ENCODE measurements around the gene IGDCC3.
"Not testable (repeated sequence)": the region's sequence is repeated elsewhere in the genome, so short reads cannot be mapped to it uniquely, and the experiment has no call there.

Gene IGDCC3

GRCh38 chr15:65399997-65400396 lies 22.2 kb upstream of the IGDCC3 start:
- no peak for TF ChIP-seq CTCF (IDR thresholded peaks at IDR 0.05; ENCODE audit: low read depth, low read length)

GRCh38 chr15:65399001-65399706 lies 21.4 kb upstream of the IGDCC3 start:
- no peak for DNase-seq (ENCODE audit: low read depth in 2 of 2)
- H3K4me3 ChIP-seq (replicated peaks in 1 of 2; ENCODE audit: low read depth in 2 of 2, low read length in 2 of 2) = no peak overlapping the region
- no peak for TF ChIP-seq CTCF (IDR thresholded peaks at IDR 0.05; ENCODE audit: low read depth, low read length)

More at GRCh38 chr15:65399997-65400396, 22.2 kb upstream of the IGDCC3 start:
- no peak overlapping the region for H3K4me3 ChIP-seq (replicated peaks in 1 of 2; ENCODE audit: low read depth in 2 of 2, low read length in 2 of 2)
- DNase-seq (ENCODE audit: low read depth in 2 of 2) = no peak

- DNase-seq (ENCODE audit: low read depth in 2 of 2); H3K4me3 ChIP-seq (replicated peaks in 1 of 2; ENCODE audit: low read depth in 2 of 2, low read length in 2 of 2): not testable (repeated sequence)
These were observed 20.7 kb upstream of the IGDCC3 start for GRCh38 chr15:65398486-65398885.

GRCh38 chr15:65396965-65397317 lies 19.1 kb upstream of the IGDCC3 start:
- no peak for TF ChIP-seq CTCF (IDR thresholded peaks at IDR 0.05; ENCODE audit: low read depth, low read length)
- DNase-seq (ENCODE audit: low read depth in 2 of 2) = no peak

GRCh38 chr15:65396283-65396964 lies 18.6 kb upstream of the IGDCC3 start:
- no peak for TF ChIP-seq CTCF (IDR thresholded peaks at IDR 0.05; ENCODE audit: low read depth, low read length)
- no peak overlapping the region for H3K4me3 ChIP-seq (replicated peaks in 1 of 2; ENCODE audit: low read depth in 2 of 2, low read length in 2 of 2)
- no peak for DNase-seq (ENCODE audit: low read depth in 2 of 2)

More at GRCh38 chr15:65396965-65397317, 19.1 kb upstream of the IGDCC3 start:
- no peak overlapping the region for H3K4me3 ChIP-seq (replicated peaks in 1 of 2; ENCODE audit: low read depth in 2 of 2, low read length in 2 of 2)

GRCh38 chr15:65395567-65396202 lies 17.9 kb upstream of the IGDCC3 start:
- TF ChIP-seq CTCF (IDR thresholded peaks at IDR 0.05; ENCODE audit: low read depth, low read length) = no peak
- no peak for DNase-seq (ENCODE audit: low read depth in 2 of 2)
- no peak overlapping the region for H3K4me3 ChIP-seq (replicated peaks in 1 of 2; ENCODE audit: low read depth in 2 of 2, low read length in 2 of 2)

- no peak for DNase-seq (ENCODE audit: low read depth in 2 of 2)
- H3K4me3 ChIP-seq (replicated peaks in 1 of 2; ENCODE audit: low read depth in 2 of 2, low read length in 2 of 2) = no peak overlapping the region
- no peak for TF ChIP-seq CTCF (IDR thresholded peaks at IDR 0.05; ENCODE audit: low read depth, low read length)
These were observed 17.1 kb upstream of the IGDCC3 start for GRCh38 chr15:65394936-65395335.
